SK-N-SH (cell line): ENCODE results near the gene CDH11. TPM values are rescaled to one million over a fixed set of nuclear protein-coding genes. Genes with fewer than 3 reads are reported as not detected.

Source experiments
- CTCF ChIA-PET: fragments of 300-600, 350-600 bp; formaldehyde crosslinking; extraction: SDS; loops from one replicate; lab custom pipeline; 2021; lab: Yijun Ruan, JAX
- POLR2A ChIA-PET: fragments of 350-600 bp; sonication (Branson Sonifier 250); formaldehyde crosslinking; extraction: SDS; loops from one replicate; lab custom pipeline; 2020; ENCODE audit warnings: antibody characterized with exemption, inconsistent platforms; lab: Yijun Ruan, JAX
- DNase-seq: peaks from one replicate; pipeline ENCODE4 v3.0.0; 2012
- H2AFZ ChIP-seq: fragments of 200-600 bp; sonication (generic); 2 replicates; pipeline ENCODE4 v1.8.1; 2016; ENCODE audit warnings: antibody characterized with exemption, mild to moderate bottlenecking, low read depth
- H3F3A ChIP-seq: fragments of 200-600 bp; sonication (generic); replicated peaks from 2 replicates; pipeline ENCODE3; 2016; ENCODE audit warnings: antibody characterized with exemption, mild to moderate bottlenecking; ENCODE audit not compliant: insufficient read depth
- H3K27ac ChIP-seq, 2 experiments: fragments of 200-500 bp in 1 of 2; fragments of 200-600 bp in 1 of 2; sonication (Bioruptor generic) in 1 of 2; sonication (generic), shearing (Covaris generic) in 1 of 2; 2 replicates each; pipeline versions ENCODE4 v1.5.1 to v1.6.1; 2014 to 2016; ENCODE audit warnings: low read depth in 2 of 2, inconsistent platforms in 1 of 2, low read length in 1 of 2, mild to moderate bottlenecking in 1 of 2, mixed read lengths in 1 of 2
- H3K27me3 ChIP-seq: fragments of 200-600 bp; sonication (generic), shearing (Covaris generic); 2 replicates; pipeline ENCODE4 v1.6.1; 2016; ENCODE audit warnings: mixed run types; ENCODE audit not compliant: insufficient read depth
- H3K36me3 ChIP-seq, 2 experiments: fragments of 200-500 bp in 1 of 2; fragments of 200-600 bp in 1 of 2; sonication (Bioruptor generic) in 1 of 2; sonication (generic) in 1 of 2; replicated peaks in 1 of 2; 2 replicates each; pipeline versions ENCODE3 to v1.5.1; 2014 to 2016; ENCODE audit warnings: low read length in 1 of 2, mild to moderate bottlenecking in 1 of 2; ENCODE audit not compliant: insufficient read depth in 2 of 2, control insufficient read depth in 1 of 2
- H3K4me1 ChIP-seq, 2 experiments: fragments of 200-500 bp in 1 of 2; fragments of 200-600 bp in 1 of 2; sonication (Bioruptor generic) in 1 of 2; sonication (generic), shearing (Covaris generic) in 1 of 2; 2 replicates each; pipeline versions ENCODE4 v1.5.1 to v1.6.1; 2014 to 2016; ENCODE audit warnings: low read depth in 1 of 2, low read length in 1 of 2, mixed run types in 1 of 2; ENCODE audit not compliant: insufficient read depth in 2 of 2, control insufficient read depth in 1 of 2
- H3K4me2 ChIP-seq: fragments of 200-600 bp; sonication (generic), shearing (Covaris generic); 2 replicates; pipeline ENCODE4 v1.6.1; 2017; ENCODE audit warnings: mixed run types
- H3K4me3 ChIP-seq, 2 experiments: fragments of 200-500 bp in 1 of 2; fragments of 200-600 bp in 1 of 2; sonication (Bioruptor generic) in 1 of 2; sonication (generic), shearing (Covaris generic) in 1 of 2; 2 replicates each; pipeline versions ENCODE4 v1.5.1 to v1.8.1; 2014 to 2016; ENCODE audit warnings: low read depth in 2 of 2, inconsistent platforms in 1 of 2, low read length in 1 of 2, mild to moderate bottlenecking in 1 of 2, mixed read lengths in 1 of 2, moderate library complexity in 1 of 2
- H3K79me2 ChIP-seq: fragments of 200-600 bp; sonication (generic); 2 replicates; pipeline ENCODE4 v1.8.1; 2017; ENCODE audit warnings: mild to moderate bottlenecking; ENCODE audit not compliant: insufficient read depth
- H3K9ac ChIP-seq: fragments of 200-600 bp; sonication (generic); 2 replicates; pipeline ENCODE4 v1.6.1; 2017; ENCODE audit warnings: mixed run types
- H3K9me2 ChIP-seq: fragments of 200-600 bp; sonication (generic); 2 replicates; pipeline ENCODE4 v1.6.1; 2017; ENCODE audit warnings: mixed run types
- H3K9me3 ChIP-seq: fragments of 200-600 bp; sonication (generic); 2 replicates; pipeline ENCODE4 v1.6.1; 2017; ENCODE audit warnings: mixed run types, mild to moderate bottlenecking, moderate library complexity
- H4K20me1 ChIP-seq: fragments of 200-600 bp; sonication (generic); 2 replicates; pipeline ENCODE4 v1.6.1; 2017; ENCODE audit warnings: mild to moderate bottlenecking, mixed run types; ENCODE audit not compliant: insufficient read depth
- CHD2 ChIP-seq: fragments of 150-350 bp; IDR thresholded peaks from 2 replicates; pipeline ENCODE4 v1.6.1; 2018; ENCODE audit warnings: low read length; ENCODE audit not compliant: partially characterized antibody
- FOXJ3 ChIP-seq: sonication (generic); formaldehyde crosslinking; IDR thresholded peaks from 2 replicates; pipeline ENCODE4 v1.5.1; 2020; ENCODE audit warnings: mild to moderate bottlenecking, missing genetic modification reagents
- GATA2 ChIP-seq: sonication (generic); formaldehyde crosslinking; IDR thresholded peaks from 2 replicates; pipeline ENCODE4 v1.5.0; 2020; ENCODE audit warnings: mild to moderate bottlenecking, missing genetic modification reagents
- MXI1 ChIP-seq: IDR thresholded peaks from 2 replicates; pipeline ENCODE4 v1.6.1; 2012; ENCODE audit warnings: mild to moderate bottlenecking, low read depth, low read length, improper control_type of control experiment
- NFIC ChIP-seq: IDR thresholded peaks from 2 replicates; pipeline ENCODE4 v1.4.0; 2012; ENCODE audit warnings: borderline replicate concordance
- NRF1 ChIP-seq: IDR thresholded peaks from 2 replicates; pipeline ENCODE4 v1.6.1; 2012; ENCODE audit warnings: low read depth, mild to moderate bottlenecking, low read length
- POLR2AphosphoS5 ChIP-seq: IDR thresholded peaks from 2 replicates; pipeline ENCODE4 v1.6.1; 2012; ENCODE audit warnings: low read depth, low read length
- RCOR1 ChIP-seq: fragments of 150-350 bp; IDR thresholded peaks from 2 replicates; pipeline ENCODE4 v1.6.1; 2017; ENCODE audit warnings: antibody characterized with exemption, low read length
- SIN3A ChIP-seq: IDR thresholded peaks from 2 replicates; pipeline ENCODE4 v1.6.1; 2012; ENCODE audit warnings: low read depth, mild to moderate bottlenecking, low read length, moderate library complexity, borderline replicate concordance
- TAF1 ChIP-seq: IDR thresholded peaks from 2 replicates; pipeline ENCODE4 v1.6.1; 2012; ENCODE audit warnings: low read depth, mild to moderate bottlenecking, low read length, moderate library complexity, borderline replicate concordance
- TCF12 ChIP-seq: IDR thresholded peaks from 2 replicates; pipeline ENCODE4 v1.4.0; 2012
- TEAD4 ChIP-seq: IDR thresholded peaks from 2 replicates; pipeline ENCODE4 v1.4.0; 2012; ENCODE audit warnings: mild to moderate bottlenecking, borderline replicate concordance; ENCODE audit not compliant: insufficient read depth
- WGBS: methylation state at CpG from one replicate; pipeline ENCODE4 v1.1.6; 2017; ENCODE audit warnings: low lambda C conversion rate; 5-methylcytosine and 5-hydroxymethylcytosine counted together
- polyA plus RNA-seq, 3 experiments: library from polyadenylated mRNA; depleted of rRNA; stranded (reverse); fragments of >200 nt; gene quantifications; 2 replicates each; pipeline ENCODE4 v1.2.3, GENCODE V29; 2012
- TF ChIP-seq, protein P1 (sequence below): IDR thresholded peaks from 2 replicates; pipeline ENCODE4 v1.4.0; 2012; ENCODE audit warnings: low read depth, borderline replicate concordance
- TF ChIP-seq, protein P2 (sequence below): IDR thresholded peaks from 2 replicates; pipeline ENCODE4 v1.4.0; 2012; ENCODE audit warnings: low read depth
- TF ChIP-seq, protein P3 (sequence below): fragments of 200-600 bp; sonication (generic); IDR thresholded peaks from 2 replicates; pipeline ENCODE4 v1.6.1; 2017; ENCODE audit warnings: antibody characterized with exemption, mild to moderate bottlenecking, moderate library complexity
- TF ChIP-seq, protein P4 (sequence below): IDR thresholded peaks from 2 replicates; pipeline ENCODE4; 2012
- TF ChIP-seq, protein P5 (sequence below): fragments of 150-350 bp; IDR thresholded peaks from 2 replicates; pipeline ENCODE4 v1.6.1; 2017; ENCODE audit warnings: antibody characterized with exemption, low read length, low read depth, borderline replicate concordance

CDH11 gene, protein sequence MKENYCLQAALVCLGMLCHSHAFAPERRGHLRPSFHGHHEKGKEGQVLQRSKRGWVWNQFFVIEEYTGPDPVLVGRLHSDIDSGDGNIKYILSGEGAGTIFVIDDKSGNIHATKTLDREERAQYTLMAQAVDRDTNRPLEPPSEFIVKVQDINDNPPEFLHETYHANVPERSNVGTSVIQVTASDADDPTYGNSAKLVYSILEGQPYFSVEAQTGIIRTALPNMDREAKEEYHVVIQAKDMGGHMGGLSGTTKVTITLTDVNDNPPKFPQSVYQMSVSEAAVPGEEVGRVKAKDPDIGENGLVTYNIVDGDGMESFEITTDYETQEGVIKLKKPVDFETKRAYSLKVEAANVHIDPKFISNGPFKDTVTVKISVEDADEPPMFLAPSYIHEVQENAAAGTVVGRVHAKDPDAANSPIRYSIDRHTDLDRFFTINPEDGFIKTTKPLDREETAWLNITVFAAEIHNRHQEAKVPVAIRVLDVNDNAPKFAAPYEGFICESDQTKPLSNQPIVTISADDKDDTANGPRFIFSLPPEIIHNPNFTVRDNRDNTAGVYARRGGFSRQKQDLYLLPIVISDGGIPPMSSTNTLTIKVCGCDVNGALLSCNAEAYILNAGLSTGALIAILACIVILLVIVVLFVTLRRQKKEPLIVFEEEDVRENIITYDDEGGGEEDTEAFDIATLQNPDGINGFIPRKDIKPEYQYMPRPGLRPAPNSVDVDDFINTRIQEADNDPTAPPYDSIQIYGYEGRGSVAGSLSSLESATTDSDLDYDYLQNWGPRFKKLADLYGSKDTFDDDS
- 269 and 278 TPM in 2 replicates for polyA plus RNA-seq (2012; rRNA removed)
- 135 and 215 TPM in 2 replicates for polyA plus RNA-seq (2012; cell fraction: cytosol; rRNA removed)
- polyA plus RNA-seq (2012; cell fraction: nucleus; rRNA removed): 219 and 308 TPM in 2 replicates

DNA sequence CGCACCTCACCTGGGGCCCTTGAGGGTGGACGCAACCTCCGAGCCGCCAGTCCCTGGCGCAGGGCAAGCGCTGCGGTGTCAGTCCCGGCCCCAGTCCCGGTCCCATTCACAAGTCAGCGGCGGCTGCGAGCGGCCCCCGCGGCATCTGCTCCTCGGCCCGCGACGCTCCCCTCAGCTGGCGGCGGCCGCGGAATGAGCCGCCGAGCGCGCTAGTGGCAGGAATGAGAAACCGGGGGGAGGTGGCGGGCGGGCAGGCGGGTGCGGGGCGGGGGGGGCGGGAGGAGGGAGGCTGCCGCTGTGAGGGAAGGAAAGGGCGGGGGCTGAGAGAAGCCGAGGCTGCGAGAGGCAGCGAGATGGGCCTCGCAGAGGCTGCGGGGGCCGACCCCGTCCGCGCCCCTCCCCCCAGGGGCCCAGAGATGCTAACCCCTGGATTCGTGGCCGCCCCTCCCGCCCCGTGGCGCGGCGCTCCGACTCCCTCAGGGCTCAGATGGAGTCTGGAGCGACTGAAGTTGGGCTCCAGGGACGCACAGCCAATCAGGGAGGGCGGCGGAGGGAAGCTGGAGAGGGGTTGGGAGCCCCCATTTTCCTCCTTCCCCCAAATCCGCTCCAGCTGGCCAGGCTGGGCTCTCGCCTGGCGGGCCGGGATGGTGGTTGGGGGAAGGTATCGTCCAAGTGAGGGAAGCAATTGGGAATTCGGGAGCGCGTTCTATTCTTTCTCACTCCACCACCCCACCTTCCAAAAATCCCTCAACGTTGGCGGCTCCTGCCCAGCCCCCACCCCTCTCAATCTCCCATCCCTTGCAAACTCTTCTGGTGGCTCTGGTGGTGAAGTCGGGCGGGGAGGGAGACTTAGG, at the start of gene CDH11:
Gene CDH11 (minus strand): TSS at position 194 of the 854 bp plus-strand sequence. CDS start 117,194 bp downstream, outside the sequence.
- Histone ChIP-seq H3K4me3 (peak within 1 kb of the TSS; percentile 83 to 90), H3K9me2 (no peaks in the 10 kb centered on the region), H3F3A (peaks cover 35% of the 10 kb centered on the region), H3K27ac (peak within 1 kb of the TSS; percentile 84 to 97), H3K9me3 (no peaks in the 10 kb centered on the region), H2AFZ (peak within 1 kb of the TSS; percentile 84), H3K9ac (peak within 1 kb of the TSS; percentile 94), H3K79me2 (peaks cover 67% of the 10 kb centered on the region), H3K4me1 (peaks cover 27 to 31% of the 10 kb centered on the region in 2 experiments), H3K4me2 (peak within 1 kb of the TSS; percentile 97), H3K27me3 (no peaks in the 10 kb centered on the region), H3K36me3 (peaks cover 2 to 8% of the 10 kb centered on the region in 2 experiments), H4K20me1 (peaks cover 20% of the 10 kb centered on the region)
- DNase-seq: peak; percentile 82
- ChIA-PET CTCF (interaction anchor here (0.8 to 1.5 kb wide), 4 partner anchors 289 to 1660 kb away, joined by 3 to 6 read pairs (median 4); no protein-coding TSS in a partner anchor), POLR2A (no interaction called here)
- 3% methylated on average over 38 of the region's 69 CpGs for WGBS
- TF ChIP-seq, protein P1, sequence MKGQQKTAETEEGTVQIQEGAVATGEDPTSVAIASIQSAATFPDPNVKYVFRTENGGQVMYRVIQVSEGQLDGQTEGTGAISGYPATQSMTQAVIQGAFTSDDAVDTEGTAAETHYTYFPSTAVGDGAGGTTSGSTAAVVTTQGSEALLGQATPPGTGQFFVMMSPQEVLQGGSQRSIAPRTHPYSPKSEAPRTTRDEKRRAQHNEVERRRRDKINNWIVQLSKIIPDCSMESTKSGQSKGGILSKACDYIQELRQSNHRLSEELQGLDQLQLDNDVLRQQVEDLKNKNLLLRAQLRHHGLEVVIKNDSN: no peak
- TF ChIP-seq, protein P2, sequence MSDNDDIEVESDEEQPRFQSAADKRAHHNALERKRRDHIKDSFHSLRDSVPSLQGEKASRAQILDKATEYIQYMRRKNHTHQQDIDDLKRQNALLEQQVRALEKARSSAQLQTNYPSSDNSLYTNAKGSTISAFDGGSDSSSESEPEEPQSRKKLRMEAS: peak; percentile 62; the same call in 1 of the 2 replicates
- TF ChIP-seq SIN3A: no peak
- no peak for TF ChIP-seq NFIC
- TF ChIP-seq GATA2 (CRISPR knock-in tag): no peak
- no peak for TF ChIP-seq CHD2
- no peak for TF ChIP-seq FOXJ3 (CRISPR knock-in tag)
- TF ChIP-seq POLR2AphosphoS5: peak; percentile 33; the same call in 1 of the 2 replicates
- TF ChIP-seq, protein P3, sequence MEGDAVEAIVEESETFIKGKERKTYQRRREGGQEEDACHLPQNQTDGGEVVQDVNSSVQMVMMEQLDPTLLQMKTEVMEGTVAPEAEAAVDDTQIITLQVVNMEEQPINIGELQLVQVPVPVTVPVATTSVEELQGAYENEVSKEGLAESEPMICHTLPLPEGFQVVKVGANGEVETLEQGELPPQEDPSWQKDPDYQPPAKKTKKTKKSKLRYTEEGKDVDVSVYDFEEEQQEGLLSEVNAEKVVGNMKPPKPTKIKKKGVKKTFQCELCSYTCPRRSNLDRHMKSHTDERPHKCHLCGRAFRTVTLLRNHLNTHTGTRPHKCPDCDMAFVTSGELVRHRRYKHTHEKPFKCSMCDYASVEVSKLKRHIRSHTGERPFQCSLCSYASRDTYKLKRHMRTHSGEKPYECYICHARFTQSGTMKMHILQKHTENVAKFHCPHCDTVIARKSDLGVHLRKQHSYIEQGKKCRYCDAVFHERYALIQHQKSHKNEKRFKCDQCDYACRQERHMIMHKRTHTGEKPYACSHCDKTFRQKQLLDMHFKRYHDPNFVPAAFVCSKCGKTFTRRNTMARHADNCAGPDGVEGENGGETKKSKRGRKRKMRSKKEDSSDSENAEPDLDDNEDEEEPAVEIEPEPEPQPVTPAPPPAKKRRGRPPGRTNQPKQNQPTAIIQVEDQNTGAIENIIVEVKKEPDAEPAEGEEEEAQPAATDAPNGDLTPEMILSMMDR: peak; percentile 27
- no peak for TF ChIP-seq MXI1
- 0 out of 2 replicates have a peak, but pooled peaks have one; percentile 19 for TF ChIP-seq RCOR1
- 0 out of 2 replicates have a peak, but pooled peaks have one; percentile 2 for TF ChIP-seq TCF12
- TF ChIP-seq, protein P4, sequence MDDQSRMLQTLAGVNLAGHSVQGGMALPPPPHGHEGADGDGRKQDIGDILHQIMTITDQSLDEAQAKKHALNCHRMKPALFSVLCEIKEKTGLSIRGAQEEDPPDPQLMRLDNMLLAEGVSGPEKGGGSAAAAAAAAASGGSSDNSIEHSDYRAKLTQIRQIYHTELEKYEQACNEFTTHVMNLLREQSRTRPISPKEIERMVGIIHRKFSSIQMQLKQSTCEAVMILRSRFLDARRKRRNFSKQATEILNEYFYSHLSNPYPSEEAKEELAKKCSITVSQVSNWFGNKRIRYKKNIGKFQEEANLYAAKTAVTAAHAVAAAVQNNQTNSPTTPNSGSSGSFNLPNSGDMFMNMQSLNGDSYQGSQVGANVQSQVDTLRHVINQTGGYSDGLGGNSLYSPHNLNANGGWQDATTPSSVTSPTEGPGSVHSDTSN: no peak; the same call in none of the 2 replicates
- TF ChIP-seq NRF1: no peak
- TF ChIP-seq TEAD4: peak; percentile 66
- TF ChIP-seq TAF1: peak; percentile 71
- TF ChIP-seq, protein P5, sequence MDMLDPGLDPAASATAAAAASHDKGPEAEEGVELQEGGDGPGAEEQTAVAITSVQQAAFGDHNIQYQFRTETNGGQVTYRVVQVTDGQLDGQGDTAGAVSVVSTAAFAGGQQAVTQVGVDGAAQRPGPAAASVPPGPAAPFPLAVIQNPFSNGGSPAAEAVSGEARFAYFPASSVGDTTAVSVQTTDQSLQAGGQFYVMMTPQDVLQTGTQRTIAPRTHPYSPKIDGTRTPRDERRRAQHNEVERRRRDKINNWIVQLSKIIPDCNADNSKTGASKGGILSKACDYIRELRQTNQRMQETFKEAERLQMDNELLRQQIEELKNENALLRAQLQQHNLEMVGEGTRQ: no peak
